ENCODE data around the gene KCTD11.

- TF ChIP-seq CTCF (conservative IDR thresholded peaks at IDR 0.05; ENCODE audit: low read length) (no peak), EZH2phosphoT487 (IDR thresholded peaks at IDR 0.05; ENCODE audit: borderline replicate concordance, low read depth, low read length) (no peak)
These were observed 24.5 kb upstream of the KCTD11 start for GRCh38 chr17:7327501-7327900.
